Caco-2 (cell line): Measurements from ENCODE around the gene EMC10. TPM values are rescaled to one million over a fixed set of nuclear protein-coding genes. Genes with fewer than 3 reads are reported as not detected.

Source experiments
- BruUV-seq: library from RNA; stranded (reverse); fragments of 400-500 nt; replicated peaks from 2 replicates; lab custom pipeline; 2021; lab: Mats Ljungman, UMichigan
- CTCF ChIA-PET: fragments of 300-600 bp; sonication (Branson Sonifier 250); formaldehyde crosslinking; loops from one replicate; lab custom pipeline; 2022; ENCODE audit warnings: antibody characterized with exemption; lab: Charles Lee
- POLR2A ChIA-PET: fragments of 300-600 bp; sonication (Branson Sonifier 250); formaldehyde crosslinking; loops from one replicate; lab custom pipeline; 2022; ENCODE audit warnings: antibody characterized with exemption; lab: Charles Lee
- DNase-seq, 2 experiments: peaks; one replicate each; pipeline versions ENCODE4 v3.0.0 to v3.0.0-alpha.2; 2020 to 2022
- H3K27me3 ChIP-seq: replicated peaks from 2 replicates; pipeline ENCODE4 v1.6.0; 2011; ENCODE audit warnings: low read length; ENCODE audit not compliant: control insufficient read depth, insufficient read depth
- H3K36me3 ChIP-seq: 2 replicates; pipeline ENCODE4 v1.5.1; 2011; ENCODE audit warnings: low read length; ENCODE audit not compliant: control insufficient read depth, insufficient read depth
- H3K4me1 ChIP-seq: fragments of 250-450 bp; sonication (Bioruptor Pico); 2 replicates; pipeline ENCODE4 v1.5.1; 2020; ENCODE audit warnings: mild to moderate bottlenecking
- H3K4me3 ChIP-seq: 2 replicates; pipeline ENCODE4 v1.5.1; 2011; ENCODE audit warnings: low read depth, mild to moderate bottlenecking, control low read depth, low read length
- H3K9me3 ChIP-seq: fragments of 250-450 bp; sonication (Bioruptor Pico); 2 replicates; pipeline ENCODE4 v1.5.1; 2020; ENCODE audit warnings: mild to moderate bottlenecking, moderate library complexity
- H3K27ac Mint-ChIP-seq: one replicate; pipeline ENCODE4 v1.8.0; 2022; ENCODE audit warnings: mixed read lengths; ENCODE audit not compliant: unreplicated experiment
- H3K27me3 Mint-ChIP-seq: one replicate; pipeline ENCODE4 v1.8.0; 2022; ENCODE audit warnings: mixed read lengths; ENCODE audit not compliant: insufficient read depth, unreplicated experiment
- H3K36me3 Mint-ChIP-seq: one replicate; pipeline ENCODE4 v1.8.0; 2022; ENCODE audit warnings: mild to moderate bottlenecking, mixed read lengths; ENCODE audit not compliant: insufficient read depth, unreplicated experiment
- H3K4me1 Mint-ChIP-seq: one replicate; pipeline ENCODE4 v1.8.0; 2022; ENCODE audit warnings: low read depth, mixed read lengths; ENCODE audit not compliant: unreplicated experiment
- H3K4me3 Mint-ChIP-seq: one replicate; pipeline ENCODE4 v1.8.0; 2022; ENCODE audit warnings: mild to moderate bottlenecking, moderate library complexity, mixed read lengths; ENCODE audit not compliant: unreplicated experiment
- H3K9me3 Mint-ChIP-seq: one replicate; pipeline ENCODE4 v1.8.0; 2022; ENCODE audit warnings: mixed read lengths; ENCODE audit not compliant: unreplicated experiment
- intact Hi-C: fragments of 100-400 bp; cut with micrococcal nuclease; formaldehyde crosslinking; loops from one replicate; pipeline ENCODE4 v1.10.0; 2022; ENCODE audit not compliant: unreplicated experiment
- total RNA-seq: library from RNA; stranded (reverse); gene quantifications from 2 replicates; pipeline ENCODE4 v1.2.3, GENCODE V29; 2022
- TF ChIP-seq, protein P1 (sequence below), 2 experiments: fragments of 200-600 bp in 1 of 2; IDR thresholded peaks; 1 replicate in 1 of 2; 2 replicates in 1 of 2; pipeline versions ENCODE4 v1.5.1 to v1.8.0; 2011 to 2022; ENCODE audit warnings: antibody characterized with exemption in 1 of 2, control low read depth in 1 of 2, inconsistent platforms in 1 of 2, low read depth in 1 of 2, low read length in 1 of 2, mild to moderate bottlenecking in 1 of 2, moderate library complexity in 1 of 2; ENCODE audit not compliant: insufficient read depth in 1 of 2, severe bottlenecking in 1 of 2, unreplicated experiment in 1 of 2

Gene EMC10
- total RNA-seq, 1 experiment from 2014 or later, result 42.9 TPM

DNA sequence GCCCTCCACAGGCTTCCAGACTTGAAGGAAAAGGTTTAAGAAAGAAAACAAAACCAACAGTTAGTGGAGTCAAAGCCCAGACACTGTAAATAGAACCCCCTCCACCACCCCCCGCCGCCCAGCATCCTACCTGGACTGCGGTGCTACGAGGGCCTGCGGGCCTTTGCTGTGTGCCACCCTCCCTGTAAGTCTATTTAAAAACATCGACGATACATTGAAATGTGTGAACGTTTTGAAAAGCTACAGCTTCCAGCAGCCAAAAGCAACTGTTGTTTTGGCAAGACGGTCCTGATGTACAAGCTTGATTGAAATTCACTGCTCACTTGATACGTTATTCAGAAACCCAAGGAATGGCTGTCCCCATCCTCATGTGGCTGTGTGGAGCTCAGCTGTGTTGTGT is 6.6 kb downstream of the EMC10 start:
- ChIA-PET CTCF (no interaction called here), POLR2A (no interaction called here)
- H3K27me3 Mint-ChIP-seq, result peaks cover 4% of the 10 kb centered on the region
- TF ChIP-seq, protein P1, sequence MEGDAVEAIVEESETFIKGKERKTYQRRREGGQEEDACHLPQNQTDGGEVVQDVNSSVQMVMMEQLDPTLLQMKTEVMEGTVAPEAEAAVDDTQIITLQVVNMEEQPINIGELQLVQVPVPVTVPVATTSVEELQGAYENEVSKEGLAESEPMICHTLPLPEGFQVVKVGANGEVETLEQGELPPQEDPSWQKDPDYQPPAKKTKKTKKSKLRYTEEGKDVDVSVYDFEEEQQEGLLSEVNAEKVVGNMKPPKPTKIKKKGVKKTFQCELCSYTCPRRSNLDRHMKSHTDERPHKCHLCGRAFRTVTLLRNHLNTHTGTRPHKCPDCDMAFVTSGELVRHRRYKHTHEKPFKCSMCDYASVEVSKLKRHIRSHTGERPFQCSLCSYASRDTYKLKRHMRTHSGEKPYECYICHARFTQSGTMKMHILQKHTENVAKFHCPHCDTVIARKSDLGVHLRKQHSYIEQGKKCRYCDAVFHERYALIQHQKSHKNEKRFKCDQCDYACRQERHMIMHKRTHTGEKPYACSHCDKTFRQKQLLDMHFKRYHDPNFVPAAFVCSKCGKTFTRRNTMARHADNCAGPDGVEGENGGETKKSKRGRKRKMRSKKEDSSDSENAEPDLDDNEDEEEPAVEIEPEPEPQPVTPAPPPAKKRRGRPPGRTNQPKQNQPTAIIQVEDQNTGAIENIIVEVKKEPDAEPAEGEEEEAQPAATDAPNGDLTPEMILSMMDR (IDR thresholded peaks at IDR 0.05; ENCODE audit: insufficient read depth in 1 of 2, low read depth in 1 of 2, low read length in 1 of 2, severe bottlenecking in 1 of 2, unreplicated experiment in 1 of 2), result no peak
- H3K27me3 ChIP-seq, result no peaks in the 10 kb centered on the region
- no peak overlapping the region for H3K27ac Mint-ChIP-seq
- BruUV-seq, result TSS peak; percentile 62
- no peaks in the 10 kb centered on the region for H3K9me3 Mint-ChIP-seq
- H3K4me1 Mint-ChIP-seq, result no peaks in the 10 kb centered on the region
- no peaks in the 10 kb centered on the region for H3K36me3 ChIP-seq
- peaks cover 13% of the 10 kb centered on the region for H3K9me3 ChIP-seq
- no peaks in the 10 kb centered on the region for H3K4me1 ChIP-seq
- H3K36me3 Mint-ChIP-seq, result peaks cover 18% of the 10 kb centered on the region
- no peak overlapping the region for H3K4me3 Mint-ChIP-seq
- no peak for DNase-seq
- H3K4me3 ChIP-seq, result no peak overlapping the region
- intact Hi-C loops, result no loop called here

DNA sequence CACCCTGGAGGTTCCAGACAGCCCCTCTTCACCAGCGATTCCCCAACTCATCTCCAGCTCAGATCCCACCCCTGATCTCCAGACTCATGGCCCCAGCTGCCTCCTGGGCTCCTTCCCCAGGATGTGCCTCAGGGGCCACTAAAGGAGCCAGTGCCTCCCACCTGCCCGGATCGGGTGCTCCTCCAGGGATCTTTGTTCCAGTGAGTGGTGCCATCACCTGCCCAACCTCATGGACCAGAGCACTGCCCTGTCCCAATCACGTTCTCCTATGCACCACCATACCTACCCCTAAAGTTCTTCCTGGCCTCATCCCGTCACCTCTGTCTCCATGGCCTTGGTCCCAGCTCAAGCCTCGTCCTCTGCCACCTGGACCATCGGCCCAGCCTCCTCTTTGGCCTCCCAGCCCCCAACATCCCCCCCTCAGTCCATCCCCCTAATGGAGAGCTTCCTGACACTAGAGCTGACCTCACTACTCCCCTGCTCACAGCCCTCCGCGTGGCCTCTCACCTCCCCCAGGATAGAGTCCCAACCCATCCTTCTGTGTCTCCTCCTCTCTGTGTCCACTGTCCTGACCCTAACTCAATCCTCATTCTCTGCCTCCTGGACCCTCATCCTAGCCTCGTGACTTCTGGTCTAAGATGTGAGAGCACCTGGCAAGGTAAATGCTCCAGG is 9.1 kb downstream of the EMC10 start:
- no peak for DNase-seq
- H3K36me3 Mint-ChIP-seq, result peaks cover 19% of the 10 kb centered on the region
- H3K9me3 ChIP-seq, result peaks cover 13% of the 10 kb centered on the region
- intact Hi-C loops, result no loop called here
- no peaks in the 10 kb centered on the region for H3K4me1 Mint-ChIP-seq
- ChIA-PET POLR2A (no interaction called here), CTCF (interaction anchor here (0.6 to 0.7 kb wide), 2 partner anchors 316 to 615 kb away, joined by 3 to 4 read pairs; no protein-coding TSS in a partner anchor)
- no peak overlapping the region for H3K27ac Mint-ChIP-seq
- no TSS peak for BruUV-seq
- no peaks in the 10 kb centered on the region for H3K4me1 ChIP-seq
- H3K27me3 ChIP-seq, result no peaks in the 10 kb centered on the region
- H3K36me3 ChIP-seq, result no peaks in the 10 kb centered on the region
- TF ChIP-seq, protein P1 (IDR thresholded peaks at IDR 0.05; ENCODE audit: insufficient read depth in 1 of 2, low read depth in 1 of 2, low read length in 1 of 2, severe bottlenecking in 1 of 2, unreplicated experiment in 1 of 2), result no peak
- peaks cover 10% of the 10 kb centered on the region for H3K27me3 Mint-ChIP-seq
- no peak overlapping the region for H3K4me3 Mint-ChIP-seq
- H3K4me3 ChIP-seq, result no peak overlapping the region
- no peaks in the 10 kb centered on the region for H3K9me3 Mint-ChIP-seq

DNA sequence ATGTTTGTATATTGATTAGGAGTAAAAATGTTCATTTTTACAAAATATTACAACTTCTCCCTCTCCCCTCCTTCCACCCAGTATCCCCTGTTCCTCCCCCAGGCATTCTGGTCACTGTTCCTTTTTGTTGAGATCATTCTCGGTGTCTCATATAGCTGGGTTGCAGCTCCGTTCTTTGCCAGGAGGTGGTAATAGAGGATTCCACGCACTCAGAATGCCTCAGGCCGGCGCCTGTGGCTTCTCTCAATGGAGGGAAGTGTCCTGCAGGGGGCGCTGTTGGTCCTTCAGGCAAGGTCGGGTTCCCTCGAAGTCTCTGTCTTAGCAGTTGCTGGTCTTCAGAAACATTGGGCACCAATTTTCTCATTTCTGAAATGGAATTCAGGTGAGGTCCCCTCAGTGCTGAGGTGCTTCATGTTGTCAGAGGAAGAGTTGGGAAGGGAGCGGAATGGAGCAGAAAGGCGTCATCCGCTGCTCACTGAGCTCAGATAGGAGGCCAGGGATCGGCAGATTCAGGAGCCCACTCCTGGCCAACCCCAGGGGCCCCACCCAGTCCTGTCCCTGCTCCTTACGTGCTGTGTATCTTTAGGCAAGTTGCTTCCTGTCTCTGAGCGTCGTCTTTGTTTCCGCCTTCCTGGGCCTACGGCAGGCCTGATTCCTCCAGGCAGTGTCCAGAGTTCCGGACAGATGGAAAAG is 10.7 kb downstream of the EMC10 start:
- no peaks in the 10 kb centered on the region for H3K36me3 ChIP-seq
- peaks cover 12% of the 10 kb centered on the region for H3K36me3 Mint-ChIP-seq
- no peaks in the 10 kb centered on the region for H3K27me3 ChIP-seq
- H3K4me1 Mint-ChIP-seq, result peaks cover 8% of the 10 kb centered on the region
- H3K4me3 Mint-ChIP-seq, result no peak overlapping the region
- no peaks in the 10 kb centered on the region for H3K4me1 ChIP-seq
- H3K27ac Mint-ChIP-seq, result no peak overlapping the region
- intact Hi-C loops, result no loop called here
- TF ChIP-seq, protein P1 (IDR thresholded peaks at IDR 0.05; ENCODE audit: insufficient read depth in 1 of 2, low read depth in 1 of 2, low read length in 1 of 2, severe bottlenecking in 1 of 2, unreplicated experiment in 1 of 2), result peak; percentile 38 to 64
- peak in 1 of 2 experiments; percentile 71 for DNase-seq
- H3K9me3 Mint-ChIP-seq, result no peaks in the 10 kb centered on the region
- ChIA-PET POLR2A (no interaction called here), CTCF (interaction anchor here (0.5 to 0.9 kb wide), 3 partner anchors 24 to 1359 kb away, joined by 3 to 5 read pairs (median 3); partner anchors contain the start of gene JOSD2)
- peaks cover 21% of the 10 kb centered on the region for H3K27me3 Mint-ChIP-seq
- peaks cover 13% of the 10 kb centered on the region for H3K9me3 ChIP-seq
- BruUV-seq, result no TSS peak
- H3K4me3 ChIP-seq, result no peak overlapping the region
